HS-5 (cell line): ENCODE results near the gene NPC2.
"Not testable (repeated sequence)": the region's sequence is repeated elsewhere in the genome, so short reads cannot be mapped to it uniquely, and the experiment has no call there.

ENCODE experiments used
- DNase-seq: peaks from one replicate; pipeline ENCODE4 v3.0.0-alpha.2; 2012; ENCODE audit warnings: low read depth

NPC2 gene

GRCh38 chr14:74492776-74493342 lies at the start of gene NPC2:
TSS of gene NPC2 (minus strand) at chr14:74493305. CDS start at chr14:74493274, 31 bp downstream.
- no peak for DNase-seq

GRCh38 chr14:74542056-74542685 lies 49.1 kb upstream of the NPC2 start:
- DNase-seq = no peak

GRCh38 chr14:74541225-74541624 lies 48.1 kb upstream of the NPC2 start:
- DNase-seq = no peak

GRCh38 chr14:74539503-74539902 lies 46.4 kb upstream of the NPC2 start:
- DNase-seq = no peak

- DNase-seq = no peak
Measured at GRCh38 chr14:74538411-74539391, 45.6 kb upstream of the NPC2 start.

GRCh38 chr14:74536336-74536735 lies 43.2 kb upstream of the NPC2 start:
- not testable (repeated sequence) for DNase-seq

- no peak for DNase-seq
Measured at GRCh38 chr14:74535756-74536325, 42.7 kb upstream of the NPC2 start.

GRCh38 chr14:74533576-74533975 lies 40.5 kb upstream of the NPC2 start:
- DNase-seq = no peak

- DNase-seq = no peak
Measured at GRCh38 chr14:74532246-74532645, 39.1 kb upstream of the NPC2 start.

- no peak for DNase-seq
Measured at GRCh38 chr14:74531467-74531866, 38.4 kb upstream of the NPC2 start.

- DNase-seq = no peak
Measured at GRCh38 chr14:74531006-74531405, 37.9 kb upstream of the NPC2 start.

GRCh38 chr14:74528886-74529285 lies 35.8 kb upstream of the NPC2 start:
- DNase-seq = no peak

- DNase-seq = no peak
Measured at GRCh38 chr14:74528406-74528805, 35.3 kb upstream of the NPC2 start.

- no peak for DNase-seq
Measured at GRCh38 chr14:74527736-74528280, 34.7 kb upstream of the NPC2 start.

- no peak for DNase-seq
Measured at GRCh38 chr14:74526854-74527585, 33.9 kb upstream of the NPC2 start.

- DNase-seq = no peak
Measured at GRCh38 chr14:74525361-74525851, 32.3 kb upstream of the NPC2 start.

GRCh38 chr14:74524812-74525135 lies 31.7 kb upstream of the NPC2 start:
- DNase-seq = no peak

- DNase-seq = no peak
Measured at GRCh38 chr14:74524076-74524811, 31.1 kb upstream of the NPC2 start.

GRCh38 chr14:74522740-74523139 lies 29.6 kb upstream of the NPC2 start:
- no peak for DNase-seq

GRCh38 chr14:74521756-74522155 lies 28.7 kb upstream of the NPC2 start:
- no peak for DNase-seq
